A172 (cell line): ENCODE measurements around the gene PDZK1IP1. TPM values are rescaled to one million over a fixed set of nuclear protein-coding genes. Genes with fewer than 3 reads are reported as not detected.

Experiments used
- DNase-seq: peaks from one replicate; pipeline ENCODE4 v3.0.0-alpha.2; 2015; ENCODE audit warnings: low spot score
- total RNA-seq: library from RNA; depleted of rRNA; stranded (reverse); fragments of >200 nt; shearing (Covaris generic); gene quantifications from 2 replicates; pipeline ENCODE4 v1.2.3, GENCODE V29; 2014; rRNA removed

The PDZK1IP1 gene
- total RNA-seq, 1 experiment from 2014 or later = 6.0 TPM

- no peak for DNase-seq
Observed at GRCh38 chr1:47137925-47138615, 51.8 kb downstream of the PDZK1IP1 start.

GRCh38 chr1:47137198-47137597 lies 52.6 kb downstream of the PDZK1IP1 start, which contains the start of gene CYP4A22:
Gene CYP4A22 (plus strand): TSS chr1:47137441. CDS start chr1:47137486, 45 bp downstream.
- DNase-seq = no peak

Other genes starting within 250 kb of the PDZK1IP1 start
- not detected in 2 replicates for gene CYP4A11, start 248.6 kb downstream of the PDZK1IP1 start, total RNA-seq
- 0.29 and 0.98 TPM in 2 replicates for gene CYP4X1, start 166.4 kb downstream of the PDZK1IP1 start, total RNA-seq
- not detected in 2 replicates for gene CYP4Z1, start 122.8 kb downstream of the PDZK1IP1 start, total RNA-seq
- gene CYP4A22, start 52.6 kb downstream of the PDZK1IP1 start, total RNA-seq = not detected in 2 replicates
- not detected in 2 replicates for gene TAL1, start 42.2 kb upstream of the PDZK1IP1 start, total RNA-seq
- 24.5 and 25.0 TPM in 2 replicates for gene STIL, start 124.1 kb upstream of the PDZK1IP1 start, total RNA-seq
- gene CMPK1, start 143.8 kb upstream of the PDZK1IP1 start, total RNA-seq = 97.9 and 111 TPM in 2 replicates
- not detected in 2 replicates for gene FOXE3, start 226.2 kb upstream of the PDZK1IP1 start, total RNA-seq
- gene FOXD2, start 248.0 kb upstream of the PDZK1IP1 start, total RNA-seq = 0.07 and 0.55 TPM in 2 replicates